A673 (cell line): Measurements from ENCODE around the gene KDM4B. TPM values are rescaled to one million over a fixed set of nuclear protein-coding genes. Genes with fewer than 3 reads are reported as not detected.

Source experiments
- BruUV-seq: library from RNA; stranded (reverse); fragments of 400-500 nt; replicated peaks from 2 replicates; lab custom pipeline; 2021; lab: Mats Ljungman, UMichigan
- CTCF ChIA-PET: fragments of 300-600 bp; sonication (Branson Sonifier 250); formaldehyde crosslinking; loops from one replicate; lab custom pipeline; 2022; ENCODE audit warnings: antibody characterized with exemption; lab: Charles Lee
- POLR2A ChIA-PET: fragments of 300-600 bp; sonication (Branson Sonifier 250); formaldehyde crosslinking; loops from one replicate; lab custom pipeline; 2022; ENCODE audit warnings: antibody characterized with exemption; ENCODE audit not compliant: low non-redundant PET; lab: Charles Lee
- DNase-seq: peaks from one replicate; pipeline ENCODE4 v3.0.0-alpha.2; 2015; ENCODE audit warnings: low spot score
- H3K27ac ChIP-seq: fragments of 200-600 bp; sonication (generic); 2 replicates; pipeline ENCODE4 v1.5.1; 2016; ENCODE audit warnings: mixed run types, low read depth, mild to moderate bottlenecking, mixed read lengths, antibody characterized with exemption, low read length; ENCODE audit not compliant: poor library complexity, severe bottlenecking
- H3K27me3 ChIP-seq: fragments of 200-600 bp; sonication (generic); replicated peaks from 2 replicates; pipeline ENCODE4 v1.6.1; 2017; ENCODE audit warnings: mixed run types, low read depth, mild to moderate bottlenecking, mixed read lengths, antibody characterized with exemption, low read length; ENCODE audit not compliant: insufficient read depth, poor library complexity
- H3K36me3 ChIP-seq: fragments of 200-600 bp; sonication (generic); 2 replicates; pipeline ENCODE4 v1.6.1; 2016; ENCODE audit warnings: mixed run types, mild to moderate bottlenecking, mixed read lengths, antibody characterized with exemption, low read length; ENCODE audit not compliant: insufficient read depth, poor library complexity, severe bottlenecking
- H3K4me1 ChIP-seq: fragments of 200-600 bp; sonication (generic); 2 replicates; pipeline ENCODE4 v1.6.1; 2017; ENCODE audit warnings: mixed run types, mild to moderate bottlenecking, mixed read lengths, antibody characterized with exemption, low read length; ENCODE audit not compliant: insufficient read depth, poor library complexity, severe bottlenecking
- H3K4me3 ChIP-seq: fragments of 200-600 bp; sonication (generic); 2 replicates; pipeline ENCODE4 v1.5.1; 2016; ENCODE audit warnings: low read depth, mixed run types, mild to moderate bottlenecking, mixed read lengths, low read length; ENCODE audit not compliant: poor library complexity, severe bottlenecking
- H3K9me3 ChIP-seq: fragments of 200-600 bp; sonication (generic); 2 replicates; pipeline ENCODE4 v1.6.1; 2016; ENCODE audit warnings: mixed run types, low read depth, mild to moderate bottlenecking, mixed read lengths, antibody characterized with exemption, low read length; ENCODE audit not compliant: poor library complexity, severe bottlenecking
- EZH2 ChIP-seq: fragments of 200-600 bp; sonication (generic); IDR thresholded peaks from 2 replicates; pipeline ENCODE4 v1.6.1; 2017; ENCODE audit warnings: borderline replicate concordance, low read depth, mild to moderate bottlenecking, mixed read lengths, antibody characterized with exemption, low read length; ENCODE audit not compliant: poor library complexity, severe bottlenecking
- intact Hi-C: fragments of 100-400 bp; cut with micrococcal nuclease; formaldehyde crosslinking; loops from one replicate; pipeline ENCODE4 v1.10.0; 2022; ENCODE audit not compliant: unreplicated experiment
- total RNA-seq: library from RNA; stranded (reverse); gene quantifications from 2 replicates; pipeline ENCODE4 v1.2.3, GENCODE V29; 2021
- TF ChIP-seq, protein P1 (sequence below): fragments of 300-800, 200-600 bp; sonication (generic); conservative IDR thresholded peaks from 2 replicates; pipeline ENCODE4 v1.5.1; 2017; ENCODE audit warnings: low read depth, mild to moderate bottlenecking, antibody characterized with exemption, low read length, moderate library complexity, mixed read lengths

The KDM4B gene
- total RNA-seq, 1 experiment from 2014 or later, result 30.0 TPM

DNA sequence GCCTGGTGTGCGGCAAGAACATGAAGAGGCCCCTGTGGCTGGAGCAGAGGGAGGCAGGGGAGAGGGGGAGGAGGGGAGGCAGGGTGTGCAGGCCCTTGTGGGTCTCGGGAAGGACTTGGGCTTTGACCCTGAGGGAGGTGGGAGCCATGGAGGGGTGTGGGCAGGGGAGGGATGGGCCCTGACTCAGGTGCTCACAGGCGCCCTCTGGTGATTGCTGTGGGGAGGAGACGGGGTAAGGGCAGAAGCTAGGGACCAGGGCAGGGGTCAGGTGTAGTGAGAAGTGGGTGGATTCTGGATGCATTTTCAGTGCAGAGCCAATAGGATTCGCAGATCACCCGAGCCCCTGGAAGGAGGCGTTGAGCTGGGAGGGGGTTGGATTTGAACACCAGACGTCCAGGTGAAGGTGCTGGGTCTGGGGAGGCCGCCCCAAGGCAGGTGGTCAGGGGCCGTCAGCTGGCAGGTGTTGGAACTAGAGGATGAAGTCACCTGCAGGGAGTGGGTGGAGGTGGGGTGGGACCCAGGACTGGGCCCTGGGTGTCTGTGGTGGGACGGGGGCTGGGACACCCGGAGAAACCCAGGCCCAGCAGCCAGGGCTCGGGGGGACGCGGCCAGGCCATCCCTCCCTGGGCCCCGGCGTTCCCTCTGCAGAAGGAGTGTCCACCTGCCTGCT, 185.4 kb downstream of the KDM4B start:
- Histone ChIP-seq H3K9me3 (no peaks in the 10 kb centered on the region), H3K4me3 (no peak overlapping the region), H3K4me1 (peaks cover 6% of the 10 kb centered on the region), H3K27me3 (no peaks in the 10 kb centered on the region), H3K27ac (no peak overlapping the region), H3K36me3 (no peaks in the 10 kb centered on the region)
- DNase-seq, result no peak
- ChIA-PET POLR2A (no interaction called here), CTCF (interaction anchor here (0.6 to 1.0 kb wide), 2 partner anchors 106 to 343 kb away, joined by 3 to 6 read pairs; no protein-coding TSS in a partner anchor)
- intact Hi-C loops, result no loop called here
- no TSS peak for BruUV-seq
- TF ChIP-seq EZH2, result no peak
- TF ChIP-seq, protein P1, sequence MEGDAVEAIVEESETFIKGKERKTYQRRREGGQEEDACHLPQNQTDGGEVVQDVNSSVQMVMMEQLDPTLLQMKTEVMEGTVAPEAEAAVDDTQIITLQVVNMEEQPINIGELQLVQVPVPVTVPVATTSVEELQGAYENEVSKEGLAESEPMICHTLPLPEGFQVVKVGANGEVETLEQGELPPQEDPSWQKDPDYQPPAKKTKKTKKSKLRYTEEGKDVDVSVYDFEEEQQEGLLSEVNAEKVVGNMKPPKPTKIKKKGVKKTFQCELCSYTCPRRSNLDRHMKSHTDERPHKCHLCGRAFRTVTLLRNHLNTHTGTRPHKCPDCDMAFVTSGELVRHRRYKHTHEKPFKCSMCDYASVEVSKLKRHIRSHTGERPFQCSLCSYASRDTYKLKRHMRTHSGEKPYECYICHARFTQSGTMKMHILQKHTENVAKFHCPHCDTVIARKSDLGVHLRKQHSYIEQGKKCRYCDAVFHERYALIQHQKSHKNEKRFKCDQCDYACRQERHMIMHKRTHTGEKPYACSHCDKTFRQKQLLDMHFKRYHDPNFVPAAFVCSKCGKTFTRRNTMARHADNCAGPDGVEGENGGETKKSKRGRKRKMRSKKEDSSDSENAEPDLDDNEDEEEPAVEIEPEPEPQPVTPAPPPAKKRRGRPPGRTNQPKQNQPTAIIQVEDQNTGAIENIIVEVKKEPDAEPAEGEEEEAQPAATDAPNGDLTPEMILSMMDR, result peak; percentile 63

DNA sequence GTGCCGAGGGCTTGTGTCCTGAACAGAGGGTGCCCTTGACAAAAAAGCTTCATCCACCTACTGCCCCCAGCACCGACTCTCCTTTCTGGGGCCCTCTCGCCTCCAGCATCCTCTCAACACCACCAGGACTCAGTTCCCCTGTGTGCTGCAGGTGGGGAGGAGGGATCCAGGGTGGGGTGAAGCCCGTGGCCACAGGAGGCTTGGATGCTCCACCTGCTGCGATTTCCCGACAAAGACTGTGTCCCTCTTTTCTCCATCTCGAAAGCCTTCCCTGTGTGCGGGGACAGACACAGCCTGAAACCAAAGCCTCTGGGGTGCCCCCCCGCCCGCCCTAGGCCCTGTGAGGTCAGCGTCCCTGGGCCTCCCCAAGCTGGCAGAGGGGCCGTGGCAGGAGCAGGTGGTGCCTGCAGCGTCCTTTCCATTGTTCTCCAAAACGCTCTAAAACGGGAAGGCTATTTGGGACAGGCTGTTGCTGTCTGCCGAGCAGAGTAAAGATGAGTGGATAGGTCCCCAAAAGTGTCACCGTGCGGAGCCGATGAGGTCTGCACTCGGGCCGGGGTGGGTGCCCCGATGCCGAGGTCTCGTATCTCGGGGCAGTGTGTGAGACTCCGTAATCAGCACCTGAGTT, 186.0 kb downstream of the KDM4B start:
- POLR2A ChIA-PET, result no interaction called here
- no peaks in the 10 kb centered on the region for H3K9me3 ChIP-seq
- H3K4me1 ChIP-seq, result peaks cover 6% of the 10 kb centered on the region
- no peak overlapping the region for H3K27ac ChIP-seq
- no peak overlapping the region for H3K4me3 ChIP-seq
- TF ChIP-seq, protein P1, result no peak
- no peak for TF ChIP-seq EZH2
- DNase-seq, result no peak
- intact Hi-C loops, result loop anchor here (5.0 kb wide), 1 partner anchor 108 kb away; no protein-coding TSS in a partner anchor
- H3K27me3 ChIP-seq, result no peaks in the 10 kb centered on the region
- CTCF ChIA-PET, result interaction anchor here (0.6 to 1.0 kb wide), 2 partner anchors 107 to 344 kb away, joined by 3 to 6 read pairs; no protein-coding TSS in a partner anchor
- H3K36me3 ChIP-seq, result no peaks in the 10 kb centered on the region
- BruUV-seq, result no TSS peak

DNA sequence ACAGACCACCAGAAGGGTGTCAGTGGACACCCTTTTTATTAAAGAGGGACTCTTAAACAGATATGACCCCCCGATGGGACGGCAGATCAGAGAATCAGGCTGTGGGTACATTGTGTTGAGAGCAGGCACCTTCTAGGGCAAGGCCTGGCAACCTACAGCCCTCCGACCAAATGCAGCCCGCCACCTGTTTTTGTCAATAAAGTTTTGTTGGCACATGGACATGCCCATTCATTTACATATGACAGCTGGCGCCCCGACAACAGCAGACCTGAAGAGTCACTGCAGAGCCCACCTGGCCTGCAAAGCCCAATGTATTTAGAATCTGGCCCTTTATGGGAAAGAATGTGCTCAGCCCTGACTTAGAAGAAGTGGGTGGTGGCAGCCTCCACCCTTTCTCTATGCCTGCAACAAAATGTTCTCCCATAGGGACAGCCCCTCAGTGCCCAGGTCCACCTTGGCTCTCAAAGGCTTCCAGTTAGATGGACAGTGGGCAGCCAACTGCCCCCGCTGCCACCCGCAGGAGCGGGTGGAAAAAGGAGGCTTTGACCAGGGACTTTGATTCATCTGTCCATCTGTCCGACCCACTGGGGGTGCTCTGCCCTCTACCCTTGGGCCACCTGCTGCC, 186.8 kb downstream of the KDM4B start:
- no TSS peak for BruUV-seq
- H3K27me3 ChIP-seq, result no peaks in the 10 kb centered on the region
- no peaks in the 10 kb centered on the region for H3K9me3 ChIP-seq
- POLR2A ChIA-PET, result no interaction called here
- CTCF ChIA-PET, result no interaction called here
- H3K27ac ChIP-seq, result no peak overlapping the region
- H3K36me3 ChIP-seq, result no peaks in the 10 kb centered on the region
- DNase-seq, result no peak
- peaks cover 6% of the 10 kb centered on the region for H3K4me1 ChIP-seq
- intact Hi-C loops, result loop anchor here (5.0 kb wide), 1 partner anchor 108 kb away; no protein-coding TSS in a partner anchor
- no peak overlapping the region for H3K4me3 ChIP-seq
- no peak for TF ChIP-seq EZH2
- TF ChIP-seq, protein P1, result no peak
